Activated naive CD4-positive, alpha-beta T cell treated with anti-CD3 and anti-CD28 coated beads, Interleukin-2, amount 50 U/mL, for 24 hours (primary cell): ENCODE data around the gene CCDC198.

Source experiments
- H3K27ac Mint-ChIP-seq: one replicate; pipeline ENCODE4 v1.8.0; 2021; ENCODE audit warnings: mild to moderate bottlenecking, mixed read lengths
- H3K27me3 Mint-ChIP-seq: one replicate; pipeline ENCODE4 v1.8.0; 2021; ENCODE audit warnings: mixed read lengths
- H3K36me3 Mint-ChIP-seq: one replicate; pipeline ENCODE4 v1.8.0; 2021; ENCODE audit warnings: mixed read lengths
- H3K4me1 Mint-ChIP-seq: one replicate; pipeline ENCODE4 v1.8.0; 2021; ENCODE audit warnings: mixed read lengths
- H3K4me3 Mint-ChIP-seq: one replicate; pipeline ENCODE4 v1.8.0; 2021; ENCODE audit warnings: mild to moderate bottlenecking, mixed read lengths
- H3K9me3 Mint-ChIP-seq: one replicate; pipeline ENCODE4 v1.8.0; 2021; ENCODE audit warnings: mixed read lengths

Gene CCDC198

GRCh38 chr14:57485635-57486034 lies 8.0 kb downstream of the CCDC198 start:
- no peak overlapping the region for H3K27ac Mint-ChIP-seq
- no peak overlapping the region for H3K4me3 Mint-ChIP-seq
- H3K27me3 Mint-ChIP-seq = peaks cover 1% of the 10 kb centered on the region
- H3K36me3 Mint-ChIP-seq = no peaks in the 10 kb centered on the region
- H3K9me3 Mint-ChIP-seq = no peaks in the 10 kb centered on the region
- H3K4me1 Mint-ChIP-seq = no peaks in the 10 kb centered on the region

GRCh38 chr14:57482120-57482519 lies 11.5 kb downstream of the CCDC198 start:
- Mint-ChIP-seq H3K4me1 (no peaks in the 10 kb centered on the region), H3K36me3 (no peaks in the 10 kb centered on the region), H3K9me3 (no peaks in the 10 kb centered on the region), H3K27me3 (no peaks in the 10 kb centered on the region), H3K27ac (no peak overlapping the region), H3K4me3 (no peak overlapping the region)

GRCh38 chr14:57480051-57480450 lies 13.6 kb downstream of the CCDC198 start:
- Mint-ChIP-seq H3K4me3 (no peak overlapping the region), H3K36me3 (no peaks in the 10 kb centered on the region), H3K27ac (no peak overlapping the region), H3K9me3 (no peaks in the 10 kb centered on the region), H3K27me3 (no peaks in the 10 kb centered on the region), H3K4me1 (no peaks in the 10 kb centered on the region)

GRCh38 chr14:57479197-57479596 lies 14.5 kb downstream of the CCDC198 start:
- H3K9me3 Mint-ChIP-seq = no peaks in the 10 kb centered on the region
- no peaks in the 10 kb centered on the region for H3K4me1 Mint-ChIP-seq
- H3K27ac Mint-ChIP-seq = no peak overlapping the region
- no peaks in the 10 kb centered on the region for H3K36me3 Mint-ChIP-seq
- no peaks in the 10 kb centered on the region for H3K27me3 Mint-ChIP-seq
- H3K4me3 Mint-ChIP-seq = no peak overlapping the region

- no peaks in the 10 kb centered on the region for H3K27me3 Mint-ChIP-seq
- no peak overlapping the region for H3K27ac Mint-ChIP-seq
- no peaks in the 10 kb centered on the region for H3K4me1 Mint-ChIP-seq
- H3K9me3 Mint-ChIP-seq = no peaks in the 10 kb centered on the region
- H3K4me3 Mint-ChIP-seq = no peak overlapping the region
- no peaks in the 10 kb centered on the region for H3K36me3 Mint-ChIP-seq
These were observed 15.6 kb downstream of the CCDC198 start for GRCh38 chr14:57478050-57478449.

GRCh38 chr14:57470909-57471308 lies 22.7 kb downstream of the CCDC198 start:
- no peaks in the 10 kb centered on the region for H3K27me3 Mint-ChIP-seq
- no peaks in the 10 kb centered on the region for H3K9me3 Mint-ChIP-seq
- no peak overlapping the region for H3K4me3 Mint-ChIP-seq
- no peaks in the 10 kb centered on the region for H3K4me1 Mint-ChIP-seq
- no peaks in the 10 kb centered on the region for H3K36me3 Mint-ChIP-seq
- H3K27ac Mint-ChIP-seq = no peak overlapping the region

GRCh38 chr14:57464008-57464730 lies 29.5 kb downstream of the CCDC198 start:
- H3K27me3 Mint-ChIP-seq = peaks cover 2% of the 10 kb centered on the region

GRCh38 chr14:57462551-57462950 lies 31.1 kb downstream of the CCDC198 start:
- peaks cover 2% of the 10 kb centered on the region for H3K27me3 Mint-ChIP-seq
- H3K36me3 Mint-ChIP-seq = peaks cover 3% of the 10 kb centered on the region
- no peak overlapping the region for H3K27ac Mint-ChIP-seq
- no peak overlapping the region for H3K4me3 Mint-ChIP-seq
- H3K9me3 Mint-ChIP-seq = no peaks in the 10 kb centered on the region
- no peaks in the 10 kb centered on the region for H3K4me1 Mint-ChIP-seq

More at GRCh38 chr14:57464008-57464730, 29.5 kb downstream of the CCDC198 start:
- Mint-ChIP-seq H3K4me1 (no peaks in the 10 kb centered on the region), H3K36me3 (peaks cover 3% of the 10 kb centered on the region), H3K4me3 (no peak overlapping the region), H3K9me3 (no peaks in the 10 kb centered on the region), H3K27ac (no peak overlapping the region)

GRCh38 chr14:57461777-57462320 lies 31.8 kb downstream of the CCDC198 start:
- Mint-ChIP-seq H3K4me1 (no peaks in the 10 kb centered on the region), H3K27ac (no peak overlapping the region), H3K36me3 (peaks cover 5% of the 10 kb centered on the region), H3K9me3 (peaks cover 3% of the 10 kb centered on the region), H3K4me3 (no peak overlapping the region), H3K27me3 (peaks cover 2% of the 10 kb centered on the region)

- no peaks in the 10 kb centered on the region for H3K4me1 Mint-ChIP-seq
- peaks cover 19% of the 10 kb centered on the region for H3K9me3 Mint-ChIP-seq
These were observed 57.7 kb downstream of the CCDC198 start for GRCh38 chr14:57435923-57436322.

GRCh38 chr14:57420986-57421385 lies 72.7 kb downstream of the CCDC198 start:
- Mint-ChIP-seq H3K4me3 (no peak overlapping the region), H3K27me3 (no peaks in the 10 kb centered on the region), H3K27ac (no peak overlapping the region), H3K36me3 (no peaks in the 10 kb centered on the region), H3K4me1 (no peaks in the 10 kb centered on the region), H3K9me3 (no peaks in the 10 kb centered on the region)

More at GRCh38 chr14:57435923-57436322, 57.7 kb downstream of the CCDC198 start:
- Mint-ChIP-seq H3K4me3 (no peak overlapping the region), H3K27me3 (no peaks in the 10 kb centered on the region), H3K27ac (no peak overlapping the region), H3K36me3 (peaks cover 6% of the 10 kb centered on the region)

- H3K27me3 Mint-ChIP-seq = no peaks in the 10 kb centered on the region
- no peaks in the 10 kb centered on the region for H3K36me3 Mint-ChIP-seq
- no peak overlapping the region for H3K4me3 Mint-ChIP-seq
- no peak overlapping the region for H3K27ac Mint-ChIP-seq
- H3K4me1 Mint-ChIP-seq = no peaks in the 10 kb centered on the region
- no peaks in the 10 kb centered on the region for H3K9me3 Mint-ChIP-seq
These were observed 73.6 kb downstream of the CCDC198 start for GRCh38 chr14:57420033-57420432.
